ENCODE measurements around the gene CHPF2.

CHPF2 gene

DNA sequence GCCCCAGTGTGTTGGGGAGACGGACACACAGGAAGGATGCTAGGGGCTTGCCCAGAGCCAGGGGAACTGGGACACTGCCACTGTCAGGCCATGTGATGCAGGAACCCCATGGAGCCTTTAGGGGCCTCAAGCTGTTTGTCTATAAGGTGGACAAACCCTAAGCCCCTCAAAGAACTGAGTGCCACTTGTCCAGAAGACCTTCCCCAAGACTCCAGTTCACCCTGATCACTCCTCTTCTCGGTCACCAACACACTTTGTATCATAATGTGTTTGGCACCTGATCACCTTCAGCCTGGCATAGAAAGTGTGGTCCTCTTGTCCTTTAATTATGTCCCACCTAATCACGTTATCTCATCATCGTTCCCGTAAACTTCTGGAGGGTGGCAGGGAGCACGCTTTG is 22.7 kb upstream of the CHPF2 start:
- Histone ChIP-seq H3K27ac (ENCODE audit: low read depth, low read length) (no peak overlapping the region), H3K36me3 (ENCODE audit: control insufficient read depth, insufficient read depth, low read length) (peaks cover 6% of the 10 kb centered on the region), H3K9ac (ENCODE audit: low read length) (no peak overlapping the region), H3K4me1 (ENCODE audit: control insufficient read depth, insufficient read depth, low read length) (no peaks in the 10 kb centered on the region), H3K27me3 (ENCODE audit: control insufficient read depth, insufficient read depth, low read length) (peaks cover under 1% of the 10 kb centered on the region), H3K4me3 (ENCODE audit: low read length) (no peak overlapping the region)

- Histone ChIP-seq H3K4me3 (ENCODE audit: low read length) (no peak within 1 kb of the TSS), H3K27me3 (ENCODE audit: control insufficient read depth, insufficient read depth, low read length) (no peaks in the 10 kb centered on the region), H3K27ac (ENCODE audit: low read depth, low read length) (no peak within 1 kb of the TSS), H3K4me1 (ENCODE audit: control insufficient read depth, insufficient read depth, low read length) (no peaks in the 10 kb centered on the region), H3K9ac (ENCODE audit: low read length) (no peak within 1 kb of the TSS), H3K36me3 (ENCODE audit: control insufficient read depth, insufficient read depth, low read length) (peaks cover 13% of the 10 kb centered on the region)
Observed at GRCh38 chr7:151210087-151210854, 22.0 kb upstream of the CHPF2 start, which contains the start of gene H2BK1. Gene H2BK1 (minus strand): TSS chr7:151210488. CDS start chr7:151210318, 170 bp downstream.

DNA sequence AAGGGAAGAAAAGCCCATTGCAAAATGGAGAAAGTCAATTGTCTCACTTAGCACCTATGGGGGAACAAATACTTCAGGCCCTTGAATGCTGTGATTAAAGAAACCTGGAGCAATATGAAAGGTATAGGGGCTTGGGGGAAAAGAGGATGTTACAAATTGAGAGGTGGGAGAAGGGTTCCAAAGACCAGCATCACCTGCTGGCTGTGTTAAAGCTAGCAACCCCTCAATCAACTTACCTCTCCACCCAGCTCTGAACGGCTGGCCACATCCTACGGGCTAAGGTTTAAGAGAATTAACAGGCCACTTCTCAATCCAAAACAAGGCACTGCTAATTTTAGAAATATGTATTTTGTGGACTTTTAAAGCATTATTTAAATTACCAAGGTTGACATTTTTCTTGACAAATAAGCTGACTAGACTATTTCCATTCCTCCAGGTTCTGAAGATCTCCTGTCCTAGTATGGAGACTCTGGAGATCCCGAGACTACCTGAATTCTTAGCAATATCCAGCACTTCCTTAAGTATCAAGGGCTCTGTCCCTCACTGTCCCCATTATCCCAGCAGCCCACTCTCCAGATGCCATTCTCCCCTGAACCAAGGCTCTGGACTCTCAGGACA is 21.0 kb upstream of the CHPF2 start:
- peaks cover 19% of the 10 kb centered on the region for H3K36me3 ChIP-seq (ENCODE audit: control insufficient read depth, insufficient read depth, low read length)
- no peak overlapping the region for H3K27ac ChIP-seq (ENCODE audit: low read depth, low read length)
- H3K4me1 ChIP-seq (ENCODE audit: control insufficient read depth, insufficient read depth, low read length): no peaks in the 10 kb centered on the region
- no peaks in the 10 kb centered on the region for H3K27me3 ChIP-seq (ENCODE audit: control insufficient read depth, insufficient read depth, low read length)
- H3K4me3 ChIP-seq (ENCODE audit: low read length): no peak overlapping the region
- H3K9ac ChIP-seq (ENCODE audit: low read length): no peak overlapping the region

GRCh38 chr7:151212626-151213025 is 19.7 kb upstream of the CHPF2 start:
- H3K4me1 ChIP-seq (ENCODE audit: control insufficient read depth, insufficient read depth, low read length): no peaks in the 10 kb centered on the region
- H3K27ac ChIP-seq (ENCODE audit: low read depth, low read length): no peak overlapping the region
- peaks cover 19% of the 10 kb centered on the region for H3K36me3 ChIP-seq (ENCODE audit: control insufficient read depth, insufficient read depth, low read length)
- H3K27me3 ChIP-seq (ENCODE audit: control insufficient read depth, insufficient read depth, low read length): no peaks in the 10 kb centered on the region
- no peak overlapping the region for H3K4me3 ChIP-seq (ENCODE audit: low read length)
- H3K9ac ChIP-seq (ENCODE audit: low read length): no peak overlapping the region

GRCh38 chr7:151213826-151214225 is 18.5 kb upstream of the CHPF2 start:
- H3K4me3 ChIP-seq (ENCODE audit: low read length): no peak overlapping the region

GRCh38 chr7:151215396-151215795 is 16.9 kb upstream of the CHPF2 start:
- Histone ChIP-seq H3K36me3 (ENCODE audit: control insufficient read depth, insufficient read depth, low read length) (peaks cover 33% of the 10 kb centered on the region), H3K9ac (ENCODE audit: low read length) (no peak overlapping the region), H3K4me1 (ENCODE audit: control insufficient read depth, insufficient read depth, low read length) (no peaks in the 10 kb centered on the region)

More at GRCh38 chr7:151213826-151214225, 18.5 kb upstream of the CHPF2 start:
- Histone ChIP-seq H3K9ac (ENCODE audit: low read length) (no peak overlapping the region), H3K4me1 (ENCODE audit: control insufficient read depth, insufficient read depth, low read length) (no peaks in the 10 kb centered on the region), H3K27me3 (ENCODE audit: control insufficient read depth, insufficient read depth, low read length) (no peaks in the 10 kb centered on the region), H3K36me3 (ENCODE audit: control insufficient read depth, insufficient read depth, low read length) (peaks cover 29% of the 10 kb centered on the region), H3K27ac (ENCODE audit: low read depth, low read length) (no peak overlapping the region)

DNA sequence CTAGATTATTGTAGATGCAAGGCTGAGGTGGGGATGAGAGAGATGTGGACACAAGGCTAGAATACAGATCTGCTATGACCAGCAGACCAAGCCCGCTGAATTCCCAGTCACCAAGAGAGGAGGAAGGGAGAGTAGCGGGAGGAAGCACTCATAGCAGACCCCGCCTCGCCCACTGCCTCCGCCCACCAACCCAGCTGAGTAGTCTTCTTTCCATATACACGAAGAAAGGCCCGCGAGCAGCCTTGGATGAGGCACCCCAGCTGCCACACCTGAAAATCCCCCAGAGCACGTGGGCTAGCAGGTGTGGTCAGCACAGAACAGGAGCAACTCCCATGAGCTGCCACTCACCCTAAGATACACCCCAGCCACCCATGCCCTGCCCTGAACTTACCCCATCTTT is 14.1 kb upstream of the CHPF2 start:
- Histone ChIP-seq H3K4me1 (ENCODE audit: control insufficient read depth, insufficient read depth, low read length) (no peaks in the 10 kb centered on the region), H3K27me3 (ENCODE audit: control insufficient read depth, insufficient read depth, low read length) (no peaks in the 10 kb centered on the region), H3K36me3 (ENCODE audit: control insufficient read depth, insufficient read depth, low read length) (peaks cover 49% of the 10 kb centered on the region), H3K27ac (ENCODE audit: low read depth, low read length) (no peak overlapping the region), H3K9ac (ENCODE audit: low read length) (no peak overlapping the region), H3K4me3 (ENCODE audit: low read length) (no peak overlapping the region)

More at GRCh38 chr7:151215396-151215795, 16.9 kb upstream of the CHPF2 start:
- Histone ChIP-seq H3K4me3 (ENCODE audit: low read length) (no peak overlapping the region), H3K27me3 (ENCODE audit: control insufficient read depth, insufficient read depth, low read length) (no peaks in the 10 kb centered on the region), H3K27ac (ENCODE audit: low read depth, low read length) (no peak overlapping the region)

GRCh38 chr7:151223728-151224127 is 8.6 kb upstream of the CHPF2 start:
- Histone ChIP-seq H3K27me3 (ENCODE audit: control insufficient read depth, insufficient read depth, low read length) (no peaks in the 10 kb centered on the region), H3K9ac (ENCODE audit: low read length) (no peak overlapping the region), H3K4me3 (ENCODE audit: low read length) (no peak overlapping the region), H3K36me3 (ENCODE audit: control insufficient read depth, insufficient read depth, low read length) (peaks cover 34% of the 10 kb centered on the region), H3K27ac (ENCODE audit: low read depth, low read length) (no peak overlapping the region), H3K4me1 (ENCODE audit: control insufficient read depth, insufficient read depth, low read length) (peaks cover 7% of the 10 kb centered on the region)

GRCh38 chr7:151225948-151226510 is 6.3 kb upstream of the CHPF2 start:
- H3K9ac ChIP-seq (ENCODE audit: low read length): peak overlapping the region; percentile 12
- H3K36me3 ChIP-seq (ENCODE audit: control insufficient read depth, insufficient read depth, low read length): peaks cover 24% of the 10 kb centered on the region
- no peak overlapping the region for H3K27ac ChIP-seq (ENCODE audit: low read depth, low read length)
- peak overlapping the region; percentile 75 for H3K4me3 ChIP-seq (ENCODE audit: low read length)
- peaks cover 7% of the 10 kb centered on the region for H3K4me1 ChIP-seq (ENCODE audit: control insufficient read depth, insufficient read depth, low read length)
- H3K27me3 ChIP-seq (ENCODE audit: control insufficient read depth, insufficient read depth, low read length): no peaks in the 10 kb centered on the region

GRCh38 chr7:151226560-151226874 is 5.8 kb upstream of the CHPF2 start:
- H3K9ac ChIP-seq (ENCODE audit: low read length): peak overlapping the region; percentile 35
- peak overlapping the region; percentile 2 for H3K27ac ChIP-seq (ENCODE audit: low read depth, low read length)
- H3K36me3 ChIP-seq (ENCODE audit: control insufficient read depth, insufficient read depth, low read length): peaks cover 23% of the 10 kb centered on the region

DNA sequence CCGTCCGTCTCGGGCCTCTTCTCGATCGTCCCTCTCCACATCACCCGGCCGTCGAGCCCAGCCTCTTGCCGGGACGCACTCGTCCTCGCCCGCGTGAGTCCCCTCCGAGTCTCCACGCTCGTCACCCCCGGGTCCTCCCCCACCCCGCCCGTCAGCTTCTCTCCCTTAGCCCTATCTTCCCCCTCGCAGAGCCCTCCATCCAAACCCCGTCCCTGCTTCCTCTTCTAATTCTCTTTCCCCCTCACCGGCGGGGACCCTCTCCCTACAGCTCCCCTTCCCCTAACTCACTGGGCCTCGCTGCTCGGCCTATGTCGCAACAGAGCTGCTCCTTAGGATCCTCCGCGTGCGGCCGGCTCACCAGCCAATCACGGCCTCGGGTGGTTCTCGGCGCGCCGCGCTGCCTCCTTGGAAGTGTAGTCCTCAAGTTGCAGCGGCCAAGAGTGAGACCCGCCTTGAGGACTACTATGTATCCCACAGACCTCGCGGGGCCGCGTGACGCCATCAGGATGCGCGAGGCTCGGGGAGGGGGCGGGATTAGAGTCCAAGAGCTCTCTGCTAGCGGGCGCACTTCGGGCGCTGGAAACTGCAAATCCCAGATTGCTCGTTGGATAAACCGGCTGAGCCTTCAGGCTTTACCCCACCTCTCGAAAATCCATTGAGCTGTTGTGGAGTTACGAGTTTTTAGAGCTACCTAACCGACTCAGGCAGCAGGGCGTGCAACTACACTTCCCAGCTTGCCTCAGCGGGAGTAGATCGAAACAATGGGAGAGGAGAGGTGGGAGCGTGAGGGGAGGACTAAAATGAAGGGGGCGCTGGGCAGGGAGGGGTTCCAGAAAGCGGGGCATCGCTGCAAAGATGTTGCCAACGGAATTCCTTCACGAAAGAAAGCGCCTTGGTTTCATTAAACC is 5.2 kb upstream of the CHPF2 start, which contains the start of gene ABCF2:
ABCF2 (minus strand) TSS at position 331 of the 908 bp plus-strand sequence. CDS start 747 bp downstream, outside the sequence.
- H3K36me3 ChIP-seq (ENCODE audit: control insufficient read depth, insufficient read depth, low read length): peaks cover 19% of the 10 kb centered on the region
- H3K4me1 ChIP-seq (ENCODE audit: control insufficient read depth, insufficient read depth, low read length): peaks cover 10% of the 10 kb centered on the region
- H3K9ac ChIP-seq (ENCODE audit: low read length): peak within 1 kb of the TSS; percentile 35
- H3K27me3 ChIP-seq (ENCODE audit: control insufficient read depth, insufficient read depth, low read length): no peaks in the 10 kb centered on the region
- peak within 1 kb of the TSS; percentile 76 for H3K27ac ChIP-seq (ENCODE audit: low read depth, low read length)
- H3K4me3 ChIP-seq (ENCODE audit: low read length): peak within 1 kb of the TSS; percentile 76

More at GRCh38 chr7:151226560-151226874, 5.8 kb upstream of the CHPF2 start:
- H3K4me1 ChIP-seq (ENCODE audit: control insufficient read depth, insufficient read depth, low read length): peaks cover 7% of the 10 kb centered on the region
- peak overlapping the region; percentile 75 for H3K4me3 ChIP-seq (ENCODE audit: low read length)
- H3K27me3 ChIP-seq (ENCODE audit: control insufficient read depth, insufficient read depth, low read length): no peaks in the 10 kb centered on the region

Measured in rectal smooth muscle tissue (tissue), 1 donor.